ENCODE data around the gene TREML1. TPM values are rescaled to one million over a fixed set of nuclear protein-coding genes. Genes with fewer than 3 reads are reported as not detected.
"Not testable (repeated sequence)": the region's sequence is repeated elsewhere in the genome, so short reads cannot be mapped to it uniquely, and the experiment has no call there.

The TREML1 gene
- total RNA-seq, 1 experiment from 2014 or later = not detected

GRCh38 chr6:41191569-41191968 lies 37.4 kb upstream of the TREML1 start:
- BruUV-seq (replicated peaks) = no TSS peak
- Histone ChIP-seq H2AFZ (no peak overlapping the region), H3K9me2 (ENCODE audit: insufficient read depth) (no peaks in the 10 kb centered on the region), H3K27me3 (ENCODE audit: insufficient read depth, low read depth) (peaks cover 63% of the 10 kb centered on the region), H3K4me3 (no peak overlapping the region), H3K36me3 (ENCODE audit: low read depth) (no peaks in the 10 kb centered on the region), H3K4me2 (no peak overlapping the region), H3K4me1 (replicated peaks; ENCODE audit: insufficient read depth) (no peaks in the 10 kb centered on the region), H4K20me1 (ENCODE audit: insufficient read depth) (no peaks in the 10 kb centered on the region), H3K27ac (no peak overlapping the region), H3F3A (ENCODE audit: insufficient read depth, low read depth) (no peaks in the 10 kb centered on the region), H3K79me2 (ENCODE audit: low read depth) (no peaks in the 10 kb centered on the region), H3K9me3 (ENCODE audit: insufficient read depth, low read depth) (0 out of 2 replicates have a peak, but pooled peaks cover 5% of the 10 kb centered on the region)
- POLR2A ChIA-PET (ENCODE audit: unreplicated experiment) = no interaction called here
- CTCF ChIA-PET = interaction anchor here (0.6 kb wide), 1 partner anchor 542 kb away, joined by 7 read pairs; no protein-coding TSS in a partner anchor
- TF ChIP-seq EZH2 (IDR thresholded peaks at IDR 0.05; ENCODE audit: low read depth) (no peak), CTCF (conservative IDR thresholded peaks at IDR 0.05) (peak; percentile 58)
- DNase-seq = no peak
- intact Hi-C loops (cut with micrococcal nuclease; ENCODE audit: unreplicated experiment) = no loop called here

GRCh38 chr6:41190791-41191190 lies 36.6 kb upstream of the TREML1 start:
- H3K4me2 ChIP-seq = no peak overlapping the region
- 0 out of 2 replicates have a peak, but pooled peaks cover 5% of the 10 kb centered on the region for H3K9me3 ChIP-seq (ENCODE audit: insufficient read depth, low read depth)
- intact Hi-C loops (cut with micrococcal nuclease; ENCODE audit: unreplicated experiment) = no loop called here
- peaks cover 57% of the 10 kb centered on the region for H3K27me3 ChIP-seq (ENCODE audit: insufficient read depth, low read depth)
- DNase-seq = no peak
- no peak for TF ChIP-seq EZH2 (IDR thresholded peaks at IDR 0.05; ENCODE audit: low read depth)
- TF ChIP-seq CTCF (conservative IDR thresholded peaks at IDR 0.05) = no peak
- no peak overlapping the region for H2AFZ ChIP-seq
- ChIA-PET POLR2A (ENCODE audit: unreplicated experiment) (no interaction called here), CTCF (no interaction called here)
- no TSS peak for BruUV-seq (replicated peaks)
- H3K4me3 ChIP-seq = no peak overlapping the region
- H4K20me1 ChIP-seq (ENCODE audit: insufficient read depth) = no peaks in the 10 kb centered on the region
- H3F3A ChIP-seq (ENCODE audit: insufficient read depth, low read depth) = no peaks in the 10 kb centered on the region
- no peaks in the 10 kb centered on the region for H3K4me1 ChIP-seq (replicated peaks; ENCODE audit: insufficient read depth)
- H3K79me2 ChIP-seq (ENCODE audit: low read depth) = no peaks in the 10 kb centered on the region
- no peak overlapping the region for H3K27ac ChIP-seq
- H3K9me2 ChIP-seq (ENCODE audit: insufficient read depth) = no peaks in the 10 kb centered on the region
- H3K36me3 ChIP-seq (ENCODE audit: low read depth) = no peaks in the 10 kb centered on the region

DNA sequence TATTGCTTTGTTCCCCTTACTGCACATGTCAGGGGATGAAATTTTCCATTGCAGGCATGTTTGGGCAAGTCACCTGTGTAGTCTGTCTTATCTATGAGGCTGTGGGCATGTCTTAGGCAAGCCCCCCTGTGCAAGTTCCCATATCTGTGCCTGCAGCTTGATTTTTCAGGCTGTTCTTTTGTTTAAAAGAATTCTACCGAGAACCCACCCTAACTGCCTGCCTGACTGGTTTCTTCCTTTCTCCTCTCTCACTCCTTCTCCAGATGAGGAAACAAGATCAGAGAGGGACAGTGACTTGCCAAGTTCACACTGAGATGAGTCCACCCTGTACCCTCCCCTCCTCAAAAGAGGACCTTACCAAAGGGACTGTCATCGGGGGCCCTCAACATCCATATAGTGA lies 35.8 kb upstream of the TREML1 start:
- no peak for DNase-seq
- H3K4me3 ChIP-seq = no peak overlapping the region
- no peaks in the 10 kb centered on the region for H3K79me2 ChIP-seq (ENCODE audit: low read depth)
- H3K27ac ChIP-seq = no peak overlapping the region
- no peak overlapping the region for H2AFZ ChIP-seq
- no TSS peak for BruUV-seq (replicated peaks)
- H3K9me3 ChIP-seq (ENCODE audit: insufficient read depth, low read depth) = 0 out of 2 replicates have a peak, but pooled peaks cover 5% of the 10 kb centered on the region
- no peaks in the 10 kb centered on the region for H4K20me1 ChIP-seq (ENCODE audit: insufficient read depth)
- H3K27me3 ChIP-seq (ENCODE audit: insufficient read depth, low read depth) = peaks cover 57% of the 10 kb centered on the region
- no peaks in the 10 kb centered on the region for H3K9me2 ChIP-seq (ENCODE audit: insufficient read depth)
- H3K4me2 ChIP-seq = no peak overlapping the region
- no peaks in the 10 kb centered on the region for H3F3A ChIP-seq (ENCODE audit: insufficient read depth, low read depth)
- CTCF ChIA-PET = no interaction called here
- no peaks in the 10 kb centered on the region for H3K36me3 ChIP-seq (ENCODE audit: low read depth)
- intact Hi-C loops (cut with micrococcal nuclease; ENCODE audit: unreplicated experiment) = no loop called here
- POLR2A ChIA-PET (ENCODE audit: unreplicated experiment) = no interaction called here
- no peaks in the 10 kb centered on the region for H3K4me1 ChIP-seq (replicated peaks; ENCODE audit: insufficient read depth)
- no peak for TF ChIP-seq CTCF (conservative IDR thresholded peaks at IDR 0.05)
- TF ChIP-seq EZH2 (IDR thresholded peaks at IDR 0.05; ENCODE audit: low read depth) = no peak

DNA sequence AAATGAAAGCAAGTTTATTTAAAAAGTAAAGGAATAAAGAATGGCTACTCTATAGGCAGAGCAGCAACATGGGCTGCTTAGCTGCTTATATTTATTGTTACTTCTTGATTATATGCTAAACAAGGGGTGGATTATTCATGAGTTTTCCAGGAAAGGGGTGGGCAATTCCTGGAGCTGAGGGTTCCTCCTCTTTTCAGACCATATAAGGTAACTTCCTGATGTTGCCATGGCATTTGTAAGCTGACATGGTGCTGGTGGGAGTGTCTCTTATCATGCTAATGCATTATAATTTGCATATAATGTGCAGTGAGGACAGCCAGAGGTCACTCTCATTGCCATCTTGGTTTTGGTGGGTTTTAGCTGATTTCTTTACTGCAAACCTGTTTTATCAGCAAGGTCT lies 34.9 kb upstream of the TREML1 start:
- POLR2A ChIA-PET (ENCODE audit: unreplicated experiment); H3K27ac ChIP-seq; H2AFZ ChIP-seq; H4K20me1 ChIP-seq (ENCODE audit: insufficient read depth); H3K4me1 ChIP-seq (replicated peaks; ENCODE audit: insufficient read depth); BruUV-seq (replicated peaks); CTCF ChIA-PET; H3K4me3 ChIP-seq; H3K36me3 ChIP-seq (ENCODE audit: low read depth); H3K4me2 ChIP-seq; DNase-seq; H3K9me3 ChIP-seq (ENCODE audit: insufficient read depth, low read depth); H3F3A ChIP-seq (ENCODE audit: insufficient read depth, low read depth); H3K79me2 ChIP-seq (ENCODE audit: low read depth); intact Hi-C loops (cut with micrococcal nuclease; ENCODE audit: unreplicated experiment); H3K9me2 ChIP-seq (ENCODE audit: insufficient read depth): not testable (repeated sequence)
- peaks cover 56% of the 10 kb centered on the region for H3K27me3 ChIP-seq (ENCODE audit: insufficient read depth, low read depth)

Data from PC-9 (cell line).